AG20443 (cell line): Measurements from ENCODE around the gene RGL1.

Experiments
- DNase-seq: peaks from one replicate; pipeline ENCODE4 v3.0.0; 2012; ENCODE audit warnings: low spot score, mixed read lengths

The RGL1 gene

GRCh38 chr1:183957216-183957830 is 152.4 kb downstream of the RGL1 start:
- DNase-seq, result no peak

- no peak for DNase-seq
Observed at GRCh38 chr1:183958958-183959357, 154.0 kb downstream of the RGL1 start.

- DNase-seq, result no peak
Observed at GRCh38 chr1:183961132-183961531, 156.2 kb downstream of the RGL1 start.

- DNase-seq, result no peak
Observed at GRCh38 chr1:183962903-183963302, 158.0 kb downstream of the RGL1 start.

GRCh38 chr1:183965726-183966125 is 160.8 kb downstream of the RGL1 start:
- no peak for DNase-seq

GRCh38 chr1:183966487-183966886 is 161.6 kb downstream of the RGL1 start:
- DNase-seq, result no peak

GRCh38 chr1:183967914-183968313 is 163.0 kb downstream of the RGL1 start:
- DNase-seq, result no peak

GRCh38 chr1:183968386-183968785 is 163.5 kb downstream of the RGL1 start:
- no peak for DNase-seq

- no peak for DNase-seq
Observed at GRCh38 chr1:183970516-183971300, 165.8 kb downstream of the RGL1 start.

GRCh38 chr1:183975651-183976050 is 170.7 kb downstream of the RGL1 start:
- DNase-seq, result no peak

- DNase-seq, result no peak
Observed at GRCh38 chr1:183977717-183978116, 172.8 kb downstream of the RGL1 start.
